ENCODE results near the gene TMEM203. TPM values are rescaled to one million over a fixed set of nuclear protein-coding genes. Genes with fewer than 3 reads are reported as not detected.

The TMEM203 gene
- total RNA-seq, 1 donor from 2014 or later = 36.2 TPM

DNA sequence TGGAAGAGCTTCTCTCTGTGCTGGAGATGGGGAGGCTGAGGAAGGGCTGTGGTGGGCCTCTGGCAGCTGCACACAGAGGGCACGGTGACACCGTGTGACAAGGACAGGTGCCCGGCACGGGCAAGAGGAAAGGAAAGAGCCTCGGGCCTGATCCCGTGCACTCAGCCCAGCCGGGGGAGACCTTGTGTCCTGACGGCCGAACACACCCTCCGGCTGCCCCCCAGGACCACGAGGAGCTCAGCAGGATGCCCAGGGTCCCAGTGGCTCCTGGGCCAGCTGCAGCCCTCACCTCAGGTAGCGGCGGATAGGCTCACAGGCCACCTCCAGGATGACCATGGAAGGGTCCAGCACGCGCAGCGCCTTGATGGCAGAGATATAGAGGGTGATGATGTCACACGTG, 22.6 kb downstream of the TMEM203 start:
- no peak for DNase-seq (ENCODE audit: low spot score)

DNA sequence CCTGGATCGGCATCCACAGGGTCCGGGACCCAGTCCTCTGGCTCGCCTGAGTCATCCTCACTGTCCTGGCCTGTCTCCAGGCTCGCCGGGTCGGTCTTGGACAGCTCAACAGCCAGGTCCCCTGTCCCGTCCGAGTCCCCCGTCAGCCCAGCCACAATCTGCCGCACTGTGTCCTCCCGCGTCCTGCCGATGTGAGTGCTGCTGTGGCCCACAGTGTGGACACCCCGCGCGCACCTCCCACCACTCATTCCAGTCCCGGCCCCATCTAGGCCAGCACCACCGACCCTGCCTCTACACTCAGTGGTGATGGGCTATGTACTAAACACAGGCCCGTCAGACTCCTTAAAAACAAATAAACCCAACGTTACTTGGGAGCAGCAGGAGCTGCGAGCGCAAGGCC, 23.8 kb downstream of the TMEM203 start:
- DNase-seq (ENCODE audit: low spot score) = no peak

DNA sequence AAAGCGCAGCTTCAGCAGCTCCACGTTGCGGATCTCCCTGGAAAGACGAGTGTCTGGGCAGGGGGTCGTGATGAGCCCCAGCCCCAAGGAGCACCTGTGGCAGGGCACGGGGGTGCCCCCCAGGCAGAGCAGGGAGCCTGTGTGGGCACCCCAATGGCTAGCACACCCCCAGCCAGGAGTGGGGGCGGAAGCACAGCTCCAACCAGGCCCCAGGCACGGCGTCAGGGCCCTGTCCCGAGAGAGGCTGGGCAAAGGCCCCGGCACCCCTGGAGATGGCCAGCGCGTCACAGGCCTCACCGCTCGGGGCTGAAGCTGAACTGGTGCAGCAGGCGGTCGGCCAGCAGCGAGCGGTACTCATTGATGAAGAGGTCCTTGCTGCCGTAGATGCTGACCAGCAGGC, 25.0 kb downstream of the TMEM203 start:
- no peak for DNase-seq (ENCODE audit: low spot score)

GRCh38 chr9:137179761-137180160, 25.7 kb downstream of the TMEM203 start:
- no peak for DNase-seq (ENCODE audit: low spot score)

- no peak for DNase-seq (ENCODE audit: low spot score)
These were observed 26.4 kb downstream of the TMEM203 start for GRCh38 chr9:137178939-137179630.

DNA sequence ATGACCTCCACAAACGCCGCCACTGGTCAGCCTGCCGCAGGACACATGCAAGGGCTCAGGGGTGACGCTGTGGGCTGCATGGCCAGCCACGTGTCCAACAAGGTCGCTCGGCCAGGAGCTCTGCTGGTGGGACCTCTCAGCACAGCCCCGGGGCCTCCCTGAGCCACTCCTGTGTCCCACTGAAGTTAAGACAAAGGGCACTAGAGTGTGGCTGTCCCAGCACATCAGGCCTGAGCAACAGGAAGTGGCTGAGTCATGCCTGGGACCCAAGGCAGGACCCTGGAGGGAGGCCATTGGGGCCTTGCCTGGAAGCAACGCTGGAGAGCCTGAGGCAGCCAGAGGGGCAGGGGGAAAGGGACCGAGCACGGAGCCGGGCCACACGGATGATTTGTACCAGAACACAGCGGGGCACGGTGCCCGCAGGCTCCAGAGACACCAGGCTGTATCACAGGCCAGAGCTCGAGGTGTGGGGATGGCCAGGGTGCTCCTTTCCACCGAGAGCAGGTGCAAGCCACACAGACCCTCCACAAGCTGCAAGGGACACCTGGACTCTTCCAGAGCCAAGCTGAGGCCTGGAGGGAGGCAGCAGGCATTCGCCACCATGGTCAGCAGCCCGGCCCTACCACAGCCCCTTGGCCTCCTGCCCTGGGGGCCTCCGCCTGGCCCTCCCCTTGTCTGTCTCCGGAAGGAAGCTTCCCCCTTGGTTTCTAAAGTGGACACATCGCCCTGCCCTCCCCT, 27.1 kb downstream of the TMEM203 start:
- no peak for DNase-seq (ENCODE audit: low spot score)

DNA sequence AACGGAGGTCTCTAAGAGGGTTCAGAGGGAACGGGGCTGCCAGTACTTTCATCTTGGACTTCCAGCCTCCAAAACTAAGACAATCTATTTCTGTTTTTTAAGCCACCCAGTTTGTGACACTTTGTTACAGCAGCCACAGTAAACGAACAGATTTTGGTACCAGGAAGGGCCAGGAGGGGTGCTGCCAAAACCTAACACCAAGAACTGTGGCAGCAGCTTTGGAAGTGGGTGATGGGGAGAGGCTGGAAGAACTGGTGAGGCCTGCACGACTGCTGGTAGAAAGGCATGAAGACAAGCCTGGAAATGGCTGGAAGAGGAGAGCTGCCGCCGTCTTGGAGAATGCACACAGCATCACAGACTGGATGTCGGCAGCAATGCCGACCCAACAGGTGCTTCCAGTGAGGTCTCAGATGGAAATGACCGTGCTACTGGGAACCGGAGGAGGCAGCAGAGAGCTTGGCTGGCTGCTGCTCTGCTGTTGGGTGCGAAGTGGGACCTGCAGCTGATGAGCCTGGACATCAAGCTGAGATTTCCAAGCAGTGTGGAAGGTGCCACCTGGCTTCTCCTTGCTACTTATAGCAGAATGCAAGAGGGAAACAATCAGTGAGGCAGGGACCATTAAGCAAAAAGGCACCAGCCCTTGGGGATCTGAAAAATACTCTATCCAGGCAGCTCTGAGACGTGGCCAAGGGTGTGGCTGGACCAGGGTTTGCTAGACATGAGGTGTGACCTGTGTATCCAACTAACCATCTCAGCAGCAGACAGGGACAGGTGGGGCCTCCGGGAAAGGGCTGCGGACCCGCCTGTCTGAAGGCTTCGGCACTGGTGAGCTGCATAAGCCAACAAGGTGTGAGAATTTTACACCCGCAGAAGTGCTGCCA, 28.9 kb downstream of the TMEM203 start:
- DNase-seq (ENCODE audit: low spot score) = no peak

GRCh38 chr9:137175345-137175961, 30.0 kb downstream of the TMEM203 start:
- DNase-seq (ENCODE audit: low spot score) = no peak

GRCh38 chr9:137174722-137175293, 30.6 kb downstream of the TMEM203 start:
- no peak for DNase-seq (ENCODE audit: low spot score)

- no peak for DNase-seq (ENCODE audit: low spot score)
These were observed 31.4 kb downstream of the TMEM203 start for GRCh38 chr9:137173796-137174664.

GRCh38 chr9:137172901-137173795, 32.3 kb downstream of the TMEM203 start:
- DNase-seq (ENCODE audit: low spot score) = no peak

- no peak for DNase-seq (ENCODE audit: low spot score)
These were observed 34.1 kb downstream of the TMEM203 start for GRCh38 chr9:137171149-137171900.

GRCh38 chr9:137170486-137171148, 34.8 kb downstream of the TMEM203 start:
- DNase-seq (ENCODE audit: low spot score) = no peak

DNA sequence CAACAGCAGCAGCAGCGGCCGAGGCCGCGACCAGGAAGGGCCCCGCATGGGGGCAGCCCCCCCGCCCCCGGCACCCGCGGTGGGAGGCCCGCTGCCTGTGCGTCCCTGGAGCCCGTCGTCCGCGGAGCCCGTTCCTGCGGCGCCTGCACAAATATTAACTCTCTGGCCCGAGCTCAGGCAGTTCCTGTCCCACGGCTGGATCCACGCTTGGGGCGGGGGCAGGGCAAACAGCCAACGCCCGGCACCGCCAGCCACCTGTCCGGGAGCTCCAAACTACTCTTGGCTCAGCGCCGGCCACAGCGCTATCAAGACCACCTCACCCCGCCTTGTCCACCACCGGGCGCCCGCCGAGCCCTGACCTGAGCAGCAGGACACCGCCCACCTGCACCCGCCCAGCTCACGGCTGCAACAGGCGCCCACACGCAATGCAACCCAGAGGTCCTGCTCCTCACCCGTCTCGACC, 35.5 kb downstream of the TMEM203 start, which contains the start of gene LRRC26:
LRRC26 (minus strand) TSS at position 156 of the 463 bp plus-strand sequence; CDS start at position 48, 108 bp downstream.
- DNase-seq (ENCODE audit: low spot score) = no peak

GRCh38 chr9:137168904-137169856, 36.3 kb downstream of the TMEM203 start:
- DNase-seq (ENCODE audit: low spot score) = no peak

DNA sequence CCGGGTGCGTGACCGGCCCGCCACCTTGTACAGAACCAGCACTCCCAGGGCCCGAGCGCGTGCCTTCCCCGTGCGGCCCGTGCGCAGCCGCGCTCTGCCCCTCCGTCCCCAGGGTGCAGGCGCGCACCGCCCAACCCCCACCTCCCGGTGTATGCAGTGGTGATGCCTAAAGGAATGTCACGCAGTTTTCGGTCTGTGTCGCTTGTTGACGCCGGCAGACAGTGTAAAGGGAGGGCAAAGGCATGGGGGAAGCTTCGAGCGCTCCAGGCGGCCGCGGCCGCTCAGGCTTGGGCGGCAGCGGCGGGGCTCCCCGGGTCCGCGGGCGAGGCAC, 36.9 kb downstream of the TMEM203 start:
- DNase-seq (ENCODE audit: low spot score) = no peak
